A549 (cell line): ENCODE results near the gene HDAC10.

Source experiments
- CTCF ChIP-seq: fragments of >200 bp; sonication (Bioruptor Twin); formaldehyde crosslinking; IDR thresholded peaks from 3 replicates; pipeline ENCODE4 v1.5.1; 2016
- SMC3 ChIP-seq: fragments of >200 bp; sonication (Bioruptor Twin); formaldehyde crosslinking; IDR thresholded peaks from 3 replicates; pipeline ENCODE4 v1.6.1; 2018; ENCODE audit warnings: inconsistent platforms

- no peak for TF ChIP-seq CTCF
- no peak for TF ChIP-seq SMC3
These were observed 42.6 kb upstream of the HDAC10 start for GRCh38 chr22:50293441-50294318.
